GM19239 (cell line): ENCODE data around the gene ACIN1.

Experiments
- DNase-seq: peaks from one replicate; pipeline ENCODE4 v3.0.0; 2011; ENCODE audit warnings: low spot score; ENCODE audit not compliant: insufficient read length
- FAIRE-seq: peaks from 2 replicates; lab custom pipeline; 2011; peaks lifted over from hg19 to GRCh38; lab: Jason Lieb, UNC

ACIN1 gene, protein sequence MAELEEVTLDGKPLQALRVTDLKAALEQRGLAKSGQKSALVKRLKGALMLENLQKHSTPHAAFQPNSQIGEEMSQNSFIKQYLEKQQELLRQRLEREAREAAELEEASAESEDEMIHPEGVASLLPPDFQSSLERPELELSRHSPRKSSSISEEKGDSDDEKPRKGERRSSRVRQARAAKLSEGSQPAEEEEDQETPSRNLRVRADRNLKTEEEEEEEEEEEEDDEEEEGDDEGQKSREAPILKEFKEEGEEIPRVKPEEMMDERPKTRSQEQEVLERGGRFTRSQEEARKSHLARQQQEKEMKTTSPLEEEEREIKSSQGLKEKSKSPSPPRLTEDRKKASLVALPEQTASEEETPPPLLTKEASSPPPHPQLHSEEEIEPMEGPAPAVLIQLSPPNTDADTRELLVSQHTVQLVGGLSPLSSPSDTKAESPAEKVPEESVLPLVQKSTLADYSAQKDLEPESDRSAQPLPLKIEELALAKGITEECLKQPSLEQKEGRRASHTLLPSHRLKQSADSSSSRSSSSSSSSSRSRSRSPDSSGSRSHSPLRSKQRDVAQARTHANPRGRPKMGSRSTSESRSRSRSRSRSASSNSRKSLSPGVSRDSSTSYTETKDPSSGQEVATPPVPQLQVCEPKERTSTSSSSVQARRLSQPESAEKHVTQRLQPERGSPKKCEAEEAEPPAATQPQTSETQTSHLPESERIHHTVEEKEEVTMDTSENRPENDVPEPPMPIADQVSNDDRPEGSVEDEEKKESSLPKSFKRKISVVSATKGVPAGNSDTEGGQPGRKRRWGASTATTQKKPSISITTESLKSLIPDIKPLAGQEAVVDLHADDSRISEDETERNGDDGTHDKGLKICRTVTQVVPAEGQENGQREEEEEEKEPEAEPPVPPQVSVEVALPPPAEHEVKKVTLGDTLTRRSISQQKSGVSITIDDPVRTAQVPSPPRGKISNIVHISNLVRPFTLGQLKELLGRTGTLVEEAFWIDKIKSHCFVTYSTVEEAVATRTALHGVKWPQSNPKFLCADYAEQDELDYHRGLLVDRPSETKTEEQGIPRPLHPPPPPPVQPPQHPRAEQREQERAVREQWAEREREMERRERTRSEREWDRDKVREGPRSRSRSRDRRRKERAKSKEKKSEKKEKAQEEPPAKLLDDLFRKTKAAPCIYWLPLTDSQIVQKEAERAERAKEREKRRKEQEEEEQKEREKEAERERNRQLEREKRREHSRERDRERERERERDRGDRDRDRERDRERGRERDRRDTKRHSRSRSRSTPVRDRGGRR

DNA sequence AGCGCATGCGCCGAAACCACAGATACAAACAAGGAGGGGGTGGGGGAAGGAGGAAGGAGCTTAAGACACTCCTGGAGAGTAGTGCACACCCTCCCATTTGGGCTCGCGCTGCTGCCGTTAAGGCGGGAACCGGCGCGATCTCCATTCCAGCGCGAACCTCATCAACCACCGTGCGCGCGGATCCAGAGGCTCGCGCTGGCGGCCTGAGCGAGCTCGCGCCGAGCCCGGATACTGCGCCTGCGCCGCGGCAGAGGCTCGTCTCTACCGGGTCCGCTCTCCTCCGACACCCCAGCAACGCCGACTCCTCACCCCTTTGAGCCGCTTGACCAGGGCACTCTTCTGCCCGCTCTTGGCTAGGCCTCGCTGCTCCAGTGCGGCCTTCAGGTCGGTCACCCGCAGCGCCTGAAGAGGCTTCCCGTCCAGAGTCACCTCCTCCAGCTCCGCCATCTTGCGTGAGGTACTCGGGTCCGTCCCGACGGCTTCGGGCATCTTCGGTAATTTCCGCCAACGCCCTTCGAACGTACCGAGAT is at the start of gene ACIN1:
Gene ACIN1 (minus strand): TSS at position 471 of the 530 bp plus-strand sequence. CDS start 24 bp downstream, at position 447.
- FAIRE-seq = no peak
- DNase-seq = no peak

DNA sequence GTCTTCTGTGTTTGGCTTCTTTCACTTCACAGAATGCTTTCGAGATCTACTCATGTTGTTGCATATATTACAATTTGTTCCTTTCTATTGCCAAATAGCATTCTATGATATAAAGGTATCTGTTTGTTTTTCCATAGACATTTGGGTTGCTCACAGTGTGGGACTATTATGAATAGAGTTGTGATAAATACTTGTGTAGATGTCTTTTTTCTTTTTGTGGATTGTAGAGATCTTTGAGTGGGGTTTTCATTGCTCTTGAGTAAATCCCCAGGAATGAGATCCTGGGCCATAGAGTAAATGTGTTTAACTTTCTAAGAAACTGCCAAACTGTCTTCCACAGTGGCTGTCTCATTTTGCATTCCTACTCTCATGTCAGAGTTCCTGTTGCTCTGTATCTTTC is 49.0 kb upstream of the ACIN1 start:
- FAIRE-seq (no peak), DNase-seq (no peak)

DNA sequence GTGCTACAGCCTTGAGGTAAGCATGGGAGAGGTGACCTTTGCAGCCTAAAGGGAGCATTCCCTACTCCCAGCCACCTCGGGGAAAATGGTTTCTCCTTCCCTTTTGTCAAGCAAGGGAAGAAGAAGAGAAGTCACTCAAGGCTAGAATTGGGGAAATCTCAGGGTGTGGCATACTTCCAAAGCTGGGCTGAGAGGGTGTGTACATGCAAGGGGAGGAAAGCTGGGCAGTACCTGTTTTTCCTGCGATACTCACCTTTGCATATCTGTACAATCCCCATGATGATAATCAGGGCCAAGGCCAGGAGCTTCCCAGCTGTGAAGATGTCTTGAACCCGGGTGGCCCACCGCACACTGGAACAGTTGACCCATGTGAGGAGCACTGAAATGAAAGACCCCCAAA is 47.9 kb upstream of the ACIN1 start:
- FAIRE-seq (no peak), DNase-seq (no peak)

DNA sequence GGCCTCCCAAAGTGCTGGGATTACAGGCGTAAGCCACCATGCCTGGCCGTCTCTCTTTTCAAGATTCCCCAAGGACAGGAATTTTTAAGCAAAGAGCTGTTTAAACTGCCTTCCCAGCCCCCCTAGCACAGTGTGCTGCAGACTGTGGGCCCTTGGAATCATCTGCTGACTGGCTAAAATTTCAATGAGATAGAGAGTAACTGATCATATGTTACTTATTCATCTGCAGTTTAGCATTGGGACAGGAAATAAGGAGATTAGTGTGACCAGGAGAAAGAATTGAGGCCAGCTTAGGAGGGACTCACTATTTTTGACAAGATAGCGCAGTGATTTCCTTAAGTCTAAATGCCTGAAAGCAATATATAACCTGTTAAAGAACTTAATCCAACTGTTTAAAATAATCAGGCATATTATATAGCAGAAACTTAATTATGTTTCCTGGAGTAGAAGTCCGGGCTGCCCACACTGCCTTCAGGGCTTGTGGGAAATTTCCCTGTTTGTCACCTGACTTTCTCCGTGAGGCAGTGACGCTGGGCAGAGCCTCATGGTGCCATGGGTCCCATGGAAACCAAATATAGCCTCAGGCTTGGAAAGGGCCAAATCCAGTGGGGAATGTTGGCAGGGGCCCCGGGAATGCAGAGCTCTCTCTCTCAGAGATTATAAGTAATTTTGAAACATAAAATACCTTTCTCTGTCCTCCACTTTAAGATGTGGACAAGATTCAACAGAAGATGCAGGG is 46.9 kb upstream of the ACIN1 start:
- FAIRE-seq = no peak
- no peak for DNase-seq

DNA sequence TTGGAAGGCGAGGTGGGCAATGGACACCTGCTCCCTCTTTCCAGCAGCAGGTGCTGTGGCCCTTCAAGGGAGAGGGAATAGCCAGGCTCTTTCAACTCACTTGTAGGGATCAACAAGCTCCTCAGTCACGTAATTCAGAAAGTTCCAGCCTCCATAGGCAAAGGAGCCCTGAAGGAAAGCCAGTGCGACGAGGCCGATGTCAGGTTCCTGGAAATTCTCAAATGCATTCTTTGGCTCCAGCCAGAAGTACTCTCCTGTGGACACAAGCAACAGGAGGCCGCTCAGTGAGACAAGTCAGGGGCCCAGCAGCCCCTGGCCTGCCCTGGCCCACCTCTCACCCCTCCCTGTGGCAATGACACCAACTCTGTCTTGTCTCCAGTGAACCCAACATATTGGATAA is 45.4 kb upstream of the ACIN1 start:
- FAIRE-seq (no peak), DNase-seq (no peak)

DNA sequence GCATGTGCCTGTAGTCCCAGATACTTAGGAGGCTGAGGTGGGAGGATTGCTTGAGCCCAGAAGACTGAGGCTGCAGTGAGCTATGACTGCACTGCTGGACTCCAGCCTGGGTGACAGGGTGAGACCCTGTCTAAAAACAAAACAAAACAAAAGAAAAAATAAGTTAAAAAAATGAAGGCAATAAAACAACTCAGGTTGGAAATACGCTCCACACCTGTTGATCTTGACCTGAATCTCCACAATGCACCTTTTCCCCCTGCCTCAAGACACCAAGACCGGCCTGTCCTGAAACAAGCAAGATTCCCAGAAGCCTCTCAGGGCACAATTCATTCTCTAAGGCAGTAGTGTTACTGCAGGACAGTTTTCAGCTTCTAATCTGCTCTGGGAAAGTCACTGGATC is 44.9 kb upstream of the ACIN1 start:
- DNase-seq (no peak), FAIRE-seq (no peak)

DNA sequence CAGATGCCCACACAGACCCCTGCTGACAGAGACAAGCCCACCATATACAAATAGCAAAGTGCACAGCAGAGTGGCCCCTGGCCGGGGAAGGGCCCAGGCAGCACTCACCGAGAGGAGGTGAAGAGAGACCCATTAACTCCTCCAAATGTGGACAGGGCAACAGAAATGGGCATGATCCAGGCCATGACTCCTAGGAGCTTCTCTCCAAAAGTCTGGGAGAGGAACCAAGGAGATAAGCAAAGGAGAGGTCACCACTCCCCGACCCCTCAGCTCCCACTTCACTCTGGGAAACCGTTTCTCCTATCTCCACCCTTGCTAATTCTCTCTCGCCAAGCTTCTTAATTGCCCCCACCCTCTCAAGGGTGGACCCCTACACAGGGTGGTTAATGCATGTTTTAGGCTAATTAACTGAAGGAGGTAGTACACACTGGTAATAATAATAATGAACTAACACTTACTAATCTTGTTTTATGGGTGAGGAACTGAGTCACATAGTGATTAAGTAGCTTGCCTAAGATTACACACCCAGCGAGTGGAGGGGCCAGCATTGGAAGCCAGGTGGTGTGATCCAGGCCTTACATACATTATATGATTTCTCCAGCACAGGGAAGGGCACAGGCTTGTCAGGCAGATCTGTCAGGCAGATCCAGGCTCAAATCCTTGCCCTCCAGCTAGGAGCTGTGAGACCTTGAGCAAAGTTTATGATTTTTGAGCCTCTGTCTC is 43.0 kb upstream of the ACIN1 start:
- FAIRE-seq (no peak), DNase-seq (no peak)

DNA sequence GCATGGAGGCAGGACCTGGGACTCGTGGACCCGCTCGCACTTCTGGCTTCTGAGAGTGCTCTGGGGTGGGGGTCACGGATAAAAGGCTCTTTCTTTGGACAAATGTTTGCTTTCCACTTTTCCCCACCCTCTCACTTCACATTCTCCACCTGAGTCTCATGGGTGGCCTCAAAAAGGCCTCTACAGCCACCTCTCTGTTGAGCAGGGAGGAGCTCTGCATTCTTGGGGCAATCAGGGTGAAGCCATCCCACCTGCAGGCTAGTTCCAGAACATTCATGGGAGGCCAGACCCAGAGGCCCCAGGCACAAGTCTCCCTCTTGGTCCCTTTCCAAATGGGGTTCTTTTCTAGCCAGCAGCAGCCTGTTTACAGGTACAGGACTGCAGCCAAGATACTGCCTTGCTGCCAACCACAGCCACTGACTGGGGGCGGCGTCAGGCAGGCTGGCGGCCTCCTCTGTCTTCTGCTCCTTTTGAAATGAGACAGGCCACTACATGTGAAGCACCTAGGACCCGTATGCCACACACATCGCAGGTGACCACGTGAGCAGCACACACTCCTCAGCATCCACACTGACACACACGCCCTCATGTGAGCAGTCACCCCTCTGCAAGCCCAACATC is 42.4 kb upstream of the ACIN1 start:
- DNase-seq = no peak
- no peak for FAIRE-seq

DNA sequence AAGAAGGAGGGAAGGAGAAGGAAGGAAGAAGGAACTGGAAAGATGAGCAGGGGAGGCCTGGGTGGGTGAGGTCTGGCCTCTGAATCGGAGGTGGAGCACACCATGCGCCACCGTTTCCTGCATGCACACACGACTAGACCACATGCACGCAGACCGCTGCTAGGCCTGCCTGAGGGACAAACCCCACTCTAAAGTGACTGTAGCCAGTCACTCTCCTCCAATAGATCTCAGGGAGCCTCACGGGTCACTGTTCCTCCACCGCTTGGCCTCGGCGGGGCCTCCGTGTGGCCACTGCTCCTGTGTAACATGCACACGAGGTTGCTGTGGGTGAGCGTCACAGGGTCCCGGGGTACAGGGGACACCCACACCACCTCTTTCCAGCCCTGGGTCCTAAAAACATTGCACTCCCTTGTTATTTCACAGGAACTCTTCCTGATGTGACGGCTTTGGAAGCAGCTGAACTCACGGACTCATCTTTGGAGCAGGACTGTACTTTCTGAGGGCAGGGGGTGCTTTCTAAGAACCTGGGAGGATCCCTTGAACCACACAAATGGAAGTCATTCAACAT is 41.7 kb upstream of the ACIN1 start:
- no peak for FAIRE-seq
- no peak for DNase-seq

DNA sequence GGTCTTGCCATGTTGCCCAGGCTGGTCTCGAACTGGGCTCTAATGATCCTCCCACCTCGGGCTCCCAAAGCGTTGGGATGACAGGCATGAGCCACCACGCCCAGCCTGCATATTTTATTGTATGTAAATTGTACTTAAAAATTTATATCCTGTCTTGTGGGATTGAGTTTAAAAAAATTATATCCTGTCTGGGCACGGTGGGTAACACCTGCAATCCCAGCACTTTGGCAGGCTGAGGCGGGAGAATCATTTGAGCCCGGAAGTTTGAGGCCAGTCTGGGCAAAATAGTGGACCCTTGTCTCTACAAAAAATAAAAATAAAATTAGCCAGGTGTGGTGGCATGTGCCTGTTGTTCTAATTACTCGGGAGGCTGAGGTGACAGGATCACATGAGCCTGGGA is 38.0 kb upstream of the ACIN1 start:
- no peak for FAIRE-seq
- DNase-seq = no peak

DNA sequence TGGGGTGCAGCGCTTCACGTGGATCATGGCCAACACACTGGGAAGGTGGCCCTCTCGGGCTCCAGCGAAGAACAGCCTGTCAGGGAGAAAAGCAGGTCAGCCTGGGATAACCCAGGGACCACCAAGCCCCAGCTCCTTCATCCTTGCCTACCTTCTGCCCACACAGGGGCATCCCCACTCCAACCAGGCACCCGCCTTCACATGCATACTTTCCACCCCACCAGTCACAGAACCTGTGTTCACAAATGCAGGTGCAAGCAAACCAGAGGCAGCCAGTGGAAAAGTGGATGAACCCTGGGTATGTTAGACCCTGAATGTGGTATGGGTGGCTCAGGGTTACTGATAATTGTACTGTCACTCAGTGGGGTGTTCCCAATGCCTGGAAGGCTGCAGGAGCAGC is 36.5 kb upstream of the ACIN1 start:
- DNase-seq = no peak
- FAIRE-seq = no peak

DNA sequence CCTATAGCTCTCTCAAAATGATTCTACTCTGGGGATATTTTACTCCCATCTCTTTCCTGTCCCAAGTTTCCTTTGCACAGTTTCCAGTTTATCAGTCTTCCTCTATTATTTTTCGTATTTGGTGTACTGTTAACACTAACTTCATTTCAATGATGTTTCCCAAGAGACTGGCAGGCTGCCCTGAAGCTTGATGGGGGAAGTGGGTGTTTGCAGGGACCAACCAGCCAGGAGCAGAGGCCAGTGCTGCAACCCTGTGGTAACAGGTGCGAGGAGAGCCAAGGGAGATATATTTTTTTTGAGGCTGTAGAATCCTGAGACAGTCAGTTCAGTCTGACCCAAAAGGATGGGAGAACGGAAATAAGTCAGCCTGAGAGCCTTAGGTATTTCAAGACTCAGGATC is 35.9 kb upstream of the ACIN1 start:
- no peak for DNase-seq
- no peak for FAIRE-seq

DNA sequence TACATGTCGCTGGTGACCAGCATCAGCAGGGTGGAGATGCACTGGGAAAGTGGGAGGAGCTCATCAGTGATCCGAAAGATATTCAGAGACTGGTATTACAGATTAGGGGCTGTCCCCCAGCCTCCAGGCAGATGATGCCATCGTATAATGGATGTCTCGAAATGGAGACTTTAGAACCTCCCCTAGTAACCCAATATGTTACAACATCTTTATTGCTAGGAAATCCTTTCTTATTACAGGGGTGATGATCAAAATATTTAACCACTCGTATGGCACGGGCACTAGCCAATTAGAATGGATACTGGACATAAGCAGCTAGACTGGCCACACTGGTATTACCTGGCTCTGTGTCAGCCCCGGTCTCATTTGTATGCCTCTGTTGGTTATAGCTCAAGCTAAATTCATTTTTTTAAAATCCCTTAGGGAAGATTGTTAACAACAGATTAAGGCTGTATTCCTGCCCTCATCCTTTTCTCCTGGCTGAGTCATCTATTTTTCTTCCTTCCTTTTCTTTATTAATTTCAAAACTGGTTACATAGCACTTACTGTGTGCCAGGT is 34.9 kb upstream of the ACIN1 start:
- DNase-seq = no peak
- no peak for FAIRE-seq

DNA sequence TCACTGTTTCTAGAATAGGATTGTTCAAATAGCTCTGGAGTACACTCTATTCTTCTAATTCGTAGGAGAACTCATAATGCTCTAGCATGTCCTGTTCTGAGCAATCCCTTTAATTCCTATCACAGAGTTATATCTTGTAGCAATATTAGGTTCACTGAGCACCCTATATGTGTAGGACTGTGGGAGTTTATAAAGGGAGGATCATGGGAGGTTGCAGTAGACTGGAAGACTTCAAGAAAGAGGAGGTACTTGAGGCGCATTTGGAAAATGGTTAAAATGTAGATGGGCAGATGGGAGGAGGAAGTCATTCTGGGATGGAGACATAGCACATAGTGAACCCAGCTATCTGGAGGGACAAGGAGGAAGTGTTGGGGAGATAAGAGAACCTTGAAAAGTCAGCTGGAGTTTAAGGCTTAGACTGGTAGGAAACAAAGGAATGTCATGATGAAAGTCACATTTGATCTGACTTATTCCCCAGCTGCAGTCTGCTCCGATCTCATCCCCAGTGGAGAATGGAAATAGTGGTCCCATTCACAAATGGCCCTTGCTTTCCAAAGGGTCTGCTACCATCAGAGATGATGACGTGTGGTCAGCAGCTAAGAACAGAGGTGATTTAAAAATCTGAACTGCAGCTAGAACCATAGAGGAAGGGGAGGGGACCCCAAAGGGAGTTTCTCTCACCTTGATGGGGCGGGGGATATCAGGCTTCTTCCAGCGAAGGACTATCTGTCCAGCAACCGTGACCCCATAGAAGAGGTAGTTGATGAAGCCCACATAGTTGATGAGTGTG is 34.2 kb upstream of the ACIN1 start:
- FAIRE-seq = no peak

DNA sequence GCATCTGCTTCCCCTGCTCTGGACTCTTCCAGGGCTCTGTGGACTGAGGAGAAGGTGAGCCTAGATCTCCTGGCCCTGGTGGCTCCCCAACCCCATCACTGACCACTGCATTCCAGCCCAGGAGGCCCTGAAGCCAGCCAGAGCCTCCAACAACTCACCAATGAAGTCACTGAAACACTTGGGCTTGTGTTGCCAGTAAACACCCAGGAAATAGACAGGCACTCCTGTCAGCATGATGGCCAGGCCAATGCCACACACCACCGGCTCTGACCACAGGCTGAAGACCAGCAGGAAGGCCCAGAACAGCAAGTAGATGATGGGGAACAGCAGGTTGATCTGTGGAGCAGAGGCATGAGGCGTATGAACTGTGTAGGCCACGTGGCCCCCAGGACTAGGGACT is 32.9 kb upstream of the ACIN1 start:
- no peak for FAIRE-seq
- no peak for DNase-seq

More for the DNA sequence above, 34.2 kb upstream of the ACIN1 start:
- DNase-seq = no peak

DNA sequence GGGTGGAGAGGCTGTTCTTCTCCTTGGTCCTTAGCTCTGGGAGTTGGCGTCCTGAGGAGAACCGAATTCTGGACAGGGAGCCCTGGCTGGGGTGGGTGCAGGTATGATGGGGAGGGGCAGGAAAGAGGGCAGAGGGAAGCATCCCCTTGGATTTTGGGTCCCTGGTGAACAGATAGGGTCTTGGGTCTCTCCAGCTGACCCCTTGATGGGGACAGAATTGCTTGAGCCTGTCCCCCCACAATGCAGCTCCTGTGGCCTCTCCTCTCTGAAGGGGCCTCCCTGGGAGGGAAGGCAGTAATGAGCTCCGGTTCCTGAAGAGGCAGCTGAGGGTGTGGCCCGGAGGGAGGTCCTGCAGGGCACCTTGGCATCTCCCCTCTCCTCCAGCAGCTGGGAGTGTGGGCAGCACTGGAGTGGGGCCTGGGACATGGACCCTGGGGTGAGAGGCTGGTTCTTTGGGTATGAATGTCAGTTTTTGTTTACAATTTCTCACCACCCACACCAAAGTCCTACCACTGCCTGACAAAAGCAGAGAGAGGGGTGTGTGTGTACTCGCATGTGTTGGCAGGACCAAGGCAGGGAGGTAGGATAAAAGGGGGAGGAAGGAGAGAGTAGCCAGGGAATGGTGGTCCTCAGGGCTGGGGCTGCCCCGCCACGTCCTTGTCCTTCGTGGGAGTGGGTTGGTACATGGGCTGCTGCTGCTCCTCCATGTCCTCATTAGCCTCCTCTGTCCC is 31.8 kb upstream of the ACIN1 start:
- no peak for FAIRE-seq
- DNase-seq = no peak
